Neural progenitor cell (in vitro differentiated cells): ENCODE measurements around the gene FAM72C.
"Not testable (repeated sequence)": the region's sequence is repeated elsewhere in the genome, so short reads cannot be mapped to it uniquely, and the experiment has no call there.

ENCODE experiments used
- EZH2 ChIP-seq: fragments of 200-600 bp; sonication (generic); IDR thresholded peaks from 2 replicates; pipeline ENCODE4 v1.6.1; 2017; ENCODE audit warnings: antibody characterized with exemption, mild to moderate bottlenecking, moderate library complexity
- TF ChIP-seq, protein P1 (sequence below): fragments of 200-600 bp; sonication (generic); IDR thresholded peaks from 2 replicates; pipeline ENCODE4 v1.5.1; 2017; ENCODE audit warnings: antibody characterized with exemption, mild to moderate bottlenecking

DNA sequence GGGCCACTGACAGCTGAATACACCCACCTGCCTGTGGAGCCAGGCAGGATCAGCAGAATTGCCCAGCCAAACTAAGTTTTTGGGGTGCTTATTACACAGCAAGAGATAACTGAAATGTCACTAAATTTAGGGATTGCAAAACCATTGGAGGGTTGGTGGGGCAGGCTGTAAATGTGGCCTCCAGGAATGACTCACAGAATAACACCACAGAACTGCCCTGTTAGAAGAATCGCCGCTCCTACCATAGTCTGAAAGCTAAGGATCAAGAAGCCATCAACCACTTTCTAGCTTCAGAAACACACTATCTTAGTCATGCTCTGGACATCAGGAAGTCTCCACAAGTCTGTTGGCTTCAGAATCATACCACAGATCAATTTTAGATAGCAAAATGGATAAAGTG is 24.0 kb downstream of the FAM72C start:
- TF ChIP-seq, protein P1, sequence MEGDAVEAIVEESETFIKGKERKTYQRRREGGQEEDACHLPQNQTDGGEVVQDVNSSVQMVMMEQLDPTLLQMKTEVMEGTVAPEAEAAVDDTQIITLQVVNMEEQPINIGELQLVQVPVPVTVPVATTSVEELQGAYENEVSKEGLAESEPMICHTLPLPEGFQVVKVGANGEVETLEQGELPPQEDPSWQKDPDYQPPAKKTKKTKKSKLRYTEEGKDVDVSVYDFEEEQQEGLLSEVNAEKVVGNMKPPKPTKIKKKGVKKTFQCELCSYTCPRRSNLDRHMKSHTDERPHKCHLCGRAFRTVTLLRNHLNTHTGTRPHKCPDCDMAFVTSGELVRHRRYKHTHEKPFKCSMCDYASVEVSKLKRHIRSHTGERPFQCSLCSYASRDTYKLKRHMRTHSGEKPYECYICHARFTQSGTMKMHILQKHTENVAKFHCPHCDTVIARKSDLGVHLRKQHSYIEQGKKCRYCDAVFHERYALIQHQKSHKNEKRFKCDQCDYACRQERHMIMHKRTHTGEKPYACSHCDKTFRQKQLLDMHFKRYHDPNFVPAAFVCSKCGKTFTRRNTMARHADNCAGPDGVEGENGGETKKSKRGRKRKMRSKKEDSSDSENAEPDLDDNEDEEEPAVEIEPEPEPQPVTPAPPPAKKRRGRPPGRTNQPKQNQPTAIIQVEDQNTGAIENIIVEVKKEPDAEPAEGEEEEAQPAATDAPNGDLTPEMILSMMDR = not testable (repeated sequence)
- not testable (repeated sequence) for TF ChIP-seq EZH2
